HG02852 (cell line): ENCODE results near the gene SS18L1.

ENCODE experiments used
- ATAC-seq: cut with Tn5 transposase; IDR thresholded peaks from one replicate; pipeline ENCODE4 v1.9.1; 2021; ENCODE audit warnings: mild to moderate bottlenecking, moderate library complexity; ENCODE audit not compliant: unreplicated experiment

The SS18L1 gene

GRCh38 chr20:62191781-62192559 is 48.4 kb downstream of the SS18L1 start:
- no peak for ATAC-seq

- no peak for ATAC-seq
Observed at GRCh38 chr20:62192635-62193034, 49.1 kb downstream of the SS18L1 start.

GRCh38 chr20:62193079-62194025 is 49.8 kb downstream of the SS18L1 start:
- no peak for ATAC-seq

GRCh38 chr20:62195075-62195405 is 51.5 kb downstream of the SS18L1 start:
- no peak for ATAC-seq

- ATAC-seq = no peak
Observed at GRCh38 chr20:62195736-62196135, 52.2 kb downstream of the SS18L1 start.

- ATAC-seq = no peak
Observed at GRCh38 chr20:62196286-62196685, 52.7 kb downstream of the SS18L1 start.

- ATAC-seq = no peak
Observed at GRCh38 chr20:62197311-62197710, 53.7 kb downstream of the SS18L1 start.

GRCh38 chr20:62197801-62198200 is 54.2 kb downstream of the SS18L1 start:
- no peak for ATAC-seq

GRCh38 chr20:62198496-62198895 is 54.9 kb downstream of the SS18L1 start:
- ATAC-seq = no peak

- ATAC-seq = no peak
Observed at GRCh38 chr20:62198931-62199330, 55.4 kb downstream of the SS18L1 start.

GRCh38 chr20:62200491-62201172 is 57.1 kb downstream of the SS18L1 start:
- ATAC-seq = no peak

- peak; percentile 86 for ATAC-seq
Observed at GRCh38 chr20:62201173-62202082, 57.9 kb downstream of the SS18L1 start.

- ATAC-seq = peak; percentile 15
Observed at GRCh38 chr20:62202083-62202395, 58.5 kb downstream of the SS18L1 start.

GRCh38 chr20:62202676-62203377 is 59.3 kb downstream of the SS18L1 start:
- no peak for ATAC-seq

- no peak for ATAC-seq
Observed at GRCh38 chr20:62203378-62204030, 59.9 kb downstream of the SS18L1 start.

- no peak for ATAC-seq
Observed at GRCh38 chr20:62205618-62206387, 62.2 kb downstream of the SS18L1 start.

GRCh38 chr20:62206388-62206775 is 62.8 kb downstream of the SS18L1 start:
- no peak for ATAC-seq

- ATAC-seq = no peak
Observed at GRCh38 chr20:62208061-62208794, 64.7 kb downstream of the SS18L1 start.
